GM12878 (cell line): ENCODE data around the gene MSI2. TPM values are rescaled to one million over a fixed set of nuclear protein-coding genes. Genes with fewer than 3 reads are reported as not detected.

ENCODE experiments used
- ATAC-seq: fragments of 200-7000 bp; cut with Tn5 transposase; 3 replicates; pipeline ENCODE4 v1.9.1; 2020; ENCODE audit warnings: mild to moderate bottlenecking, moderate library complexity
- BruUV-seq: library from RNA; stranded (reverse); fragments of 400-500 nt; replicated peaks from 2 replicates; lab custom pipeline; 2021; lab: Mats Ljungman, UMichigan
- CTCF ChIA-PET: fragments of 300-600 bp; sonication (Branson Sonifier 250); formaldehyde crosslinking; extraction: SDS; loops from one replicate; lab custom pipeline; 2021; ENCODE audit warnings: inconsistent platforms; lab: Yijun Ruan, JAX
- POLR2A ChIA-PET: fragments of 350-600 bp; formaldehyde crosslinking; extraction: SDS; loops from one replicate; lab custom pipeline; 2021; ENCODE audit warnings: inconsistent platforms; lab: Charles Lee
- RAD21 ChIA-PET: fragments of 300-600 bp; sonication (Branson Sonifier 250); formaldehyde crosslinking; loops from one replicate; lab custom pipeline; 2023; ENCODE audit warnings: antibody characterized with exemption; ENCODE audit not compliant: unreplicated experiment; lab: Charles Lee
- SMC1A ChIA-PET: fragments of 300-600 bp; sonication (Branson Sonifier 250); formaldehyde crosslinking; loops from one replicate; lab custom pipeline; 2023; ENCODE audit not compliant: unreplicated experiment, uncharacterized antibody; lab: Charles Lee
- DNase-seq: peaks from one replicate; pipeline ENCODE4 v3.0.0-alpha.2; 2011; ENCODE audit warnings: low read depth, low spot score
- FAIRE-seq: peaks from 3 replicates; lab custom pipeline; 2011; peaks lifted over from hg19 to GRCh38; lab: Jason Lieb, UNC
- H2AFZ ChIP-seq: 2 replicates; pipeline ENCODE4 v1.6.0; 2011; ENCODE audit warnings: low read depth, low read length, control low read depth; ENCODE audit not compliant: control insufficient read depth
- H3K27ac ChIP-seq: 2 replicates; pipeline ENCODE4 v1.5.1; 2011; ENCODE audit warnings: control low read depth; ENCODE audit not compliant: control insufficient read depth, insufficient read depth
- H3K27me3 ChIP-seq, 2 experiments: replicated peaks in 1 of 2; 2 replicates each; pipeline versions ENCODE4 v1.6.0 to v1.6.1; 2011; ENCODE audit warnings: low read length in 1 of 2; ENCODE audit not compliant: control insufficient read depth in 2 of 2, insufficient read depth in 2 of 2
- H3K36me3 ChIP-seq, 2 experiments: 2 replicates each; pipeline ENCODE4 v1.5.1; 2011; ENCODE audit warnings: low read length in 1 of 2; ENCODE audit not compliant: control insufficient read depth in 2 of 2, insufficient read depth in 2 of 2
- H3K4me1 ChIP-seq: 2 replicates; pipeline ENCODE4 v1.6.1; 2011; ENCODE audit warnings: mild to moderate bottlenecking, low read length, moderate library complexity, mixed read lengths; ENCODE audit not compliant: control insufficient read depth, insufficient read depth
- H3K4me2 ChIP-seq: 2 replicates; pipeline ENCODE4 v1.6.0; 2011; ENCODE audit warnings: control low read depth; ENCODE audit not compliant: control insufficient read depth, insufficient read depth
- H3K4me3 ChIP-seq: fragments of 200-600 bp; sonication (generic); 2 replicates; pipeline ENCODE4 v1.5.1; 2016
- H3K79me2 ChIP-seq: 2 replicates; pipeline ENCODE4 v1.6.0; 2011; ENCODE audit warnings: low read length; ENCODE audit not compliant: control insufficient read depth, insufficient read depth
- H3K9ac ChIP-seq: 2 replicates; pipeline ENCODE4 v1.8.0; 2011; ENCODE audit warnings: low read length, control low read depth, mixed read lengths; ENCODE audit not compliant: control insufficient read depth, insufficient read depth
- H3K9me3 ChIP-seq: replicated peaks from 3 replicates; pipeline ENCODE4 v1.5.1; 2011; ENCODE audit warnings: mild to moderate bottlenecking, low read length; ENCODE audit not compliant: control insufficient read depth, insufficient read depth
- H4K20me1 ChIP-seq: 2 replicates; pipeline ENCODE4 v1.6.0; 2011; ENCODE audit not compliant: control insufficient read depth, insufficient read depth
- BCL3 ChIP-seq: IDR thresholded peaks from 2 replicates; pipeline ENCODE4 v1.6.1; 2011; ENCODE audit warnings: borderline replicate concordance, low read depth, mild to moderate bottlenecking, moderate library complexity, low read length; ENCODE audit not compliant: insufficient read depth, poor library complexity, severe bottlenecking
- BCLAF1 ChIP-seq: fragments of 450-650 bp; IDR thresholded peaks from 2 replicates; pipeline ENCODE4 v1.6.1; 2017; ENCODE audit warnings: antibody characterized with exemption, mild to moderate bottlenecking, moderate library complexity
- PML ChIP-seq: IDR thresholded peaks from 2 replicates; pipeline ENCODE4 v1.6.1; 2012; ENCODE audit warnings: low read length, inconsistent platforms
- SPI1 ChIP-seq: IDR thresholded peaks from 2 replicates; pipeline ENCODE4 v1.6.1; 2011; ENCODE audit warnings: low read depth, mild to moderate bottlenecking, low read length, moderate library complexity, borderline replicate concordance; ENCODE audit not compliant: insufficient read depth
- TCF12 ChIP-seq: IDR thresholded peaks from 2 replicates; pipeline ENCODE4 v1.6.1; 2011; ENCODE audit warnings: low read depth, mild to moderate bottlenecking, low read length
- WGBS: methylation state at CpG from one replicate; pipeline ENCODE4 v1.1.6; 2016; ENCODE audit warnings: low lambda C conversion rate; ENCODE audit not compliant: insufficient replicate concordance, insufficient coverage; ENCODE audit errors: missing lambda C conversion rate; 5-methylcytosine and 5-hydroxymethylcytosine counted together
- in situ Hi-C: fragments of 300-500 bp; cut with MboI; formaldehyde crosslinking; loops from 9 replicates; pipeline ENCODE4 v1.14.3; 2018; ENCODE audit warnings: mixed read lengths
- intact Hi-C: fragments of 100-400 bp; cut with micrococcal nuclease; formaldehyde crosslinking; loops from one replicate; pipeline ENCODE4 v1.14.2; 2022; ENCODE audit not compliant: unreplicated experiment
- polyA plus RNA-seq, 11 experiments: library from polyadenylated mRNA; depleted of rRNA in 4 of 11; unstranded in 6 of 11; stranded (reverse) in 5 of 11; fragments of >200 nt; fragmentation: Nextera tagmentation in 4 of 11; fragmentation: Illumina TruSeq in 1 of 11; extraction: Ambion mirVana in 4 of 11; extraction: Trizol in 1 of 11; gene quantifications; 1 replicate in 1 of 11; 2 replicates in 10 of 11; pipeline versions ENCODE4 v1.2.1 to v1.2.3, GENCODE V29; 2011 to 2016; ENCODE audit warnings: inconsistent platforms in 2 of 11, missing spikeins in 2 of 11, low read depth in 1 of 11
- total RNA-seq, 4 experiments: library from RNA; depleted of rRNA in 3 of 4; stranded (reverse); fragments of >200 nt in 3 of 4; fragmentation: Illumina TruSeq in 1 of 4; extraction: Trizol in 1 of 4; gene quantifications; 2 replicates each; pipeline versions ENCODE4 v1.2.1 to v1.2.3, GENCODE V29; 2013 to 2021
- TF ChIP-seq, protein P1 (sequence below): fragments of 450-650 bp; IDR thresholded peaks from 2 replicates; pipeline ENCODE4 v1.6.1; 2017; ENCODE audit warnings: borderline replicate concordance
- TF ChIP-seq, protein P2 (sequence below): IDR thresholded peaks from 2 replicates; pipeline ENCODE4 v1.6.1; 2012; ENCODE audit warnings: low read depth, low read length, improper control_type of control experiment

The MSI2 gene
- total and polyA plus RNA-seq, 10 of the 15 experiments (the other 5 are each of a cell fraction or from before 2014, with no cell fraction given) = 6.1 to 76.1 (median 42.0) TPM

GRCh38 chr17:57517632-57518456 lies 261.5 kb downstream of the MSI2 start:
- DNase-seq = no peak
- Histone ChIP-seq H3K4me3 (no peak overlapping the region), H3K4me2 (no peak overlapping the region), H2AFZ (no peak overlapping the region), H3K79me2 (peaks cover 2% of the 10 kb centered on the region), H3K27me3 (no peaks in the 10 kb centered on the region), H4K20me1 (no peaks in the 10 kb centered on the region), H3K9me3 (no peaks in the 10 kb centered on the region), H3K4me1 (peaks cover 13% of the 10 kb centered on the region), H3K9ac (no peak overlapping the region), H3K36me3 (peaks cover 0 to 4% of the 10 kb centered on the region in 2 experiments; a peak in 2 of 4 replicates), H3K27ac (no peak overlapping the region)
- POLR2A ChIA-PET = no interaction called here
- TF ChIP-seq BCLAF1 = no peak
- TF ChIP-seq, protein P1, sequence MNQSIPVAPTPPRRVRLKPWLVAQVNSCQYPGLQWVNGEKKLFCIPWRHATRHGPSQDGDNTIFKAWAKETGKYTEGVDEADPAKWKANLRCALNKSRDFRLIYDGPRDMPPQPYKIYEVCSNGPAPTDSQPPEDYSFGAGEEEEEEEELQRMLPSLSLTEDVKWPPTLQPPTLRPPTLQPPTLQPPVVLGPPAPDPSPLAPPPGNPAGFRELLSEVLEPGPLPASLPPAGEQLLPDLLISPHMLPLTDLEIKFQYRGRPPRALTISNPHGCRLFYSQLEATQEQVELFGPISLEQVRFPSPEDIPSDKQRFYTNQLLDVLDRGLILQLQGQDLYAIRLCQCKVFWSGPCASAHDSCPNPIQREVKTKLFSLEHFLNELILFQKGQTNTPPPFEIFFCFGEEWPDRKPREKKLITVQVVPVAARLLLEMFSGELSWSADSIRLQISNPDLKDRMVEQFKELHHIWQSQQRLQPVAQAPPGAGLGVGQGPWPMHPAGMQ = no peak
- no peak for TF ChIP-seq SPI1
- TF ChIP-seq PML = no peak
- no peak for TF ChIP-seq BCL3
- no peak for TF ChIP-seq TCF12
- TF ChIP-seq, protein P2, sequence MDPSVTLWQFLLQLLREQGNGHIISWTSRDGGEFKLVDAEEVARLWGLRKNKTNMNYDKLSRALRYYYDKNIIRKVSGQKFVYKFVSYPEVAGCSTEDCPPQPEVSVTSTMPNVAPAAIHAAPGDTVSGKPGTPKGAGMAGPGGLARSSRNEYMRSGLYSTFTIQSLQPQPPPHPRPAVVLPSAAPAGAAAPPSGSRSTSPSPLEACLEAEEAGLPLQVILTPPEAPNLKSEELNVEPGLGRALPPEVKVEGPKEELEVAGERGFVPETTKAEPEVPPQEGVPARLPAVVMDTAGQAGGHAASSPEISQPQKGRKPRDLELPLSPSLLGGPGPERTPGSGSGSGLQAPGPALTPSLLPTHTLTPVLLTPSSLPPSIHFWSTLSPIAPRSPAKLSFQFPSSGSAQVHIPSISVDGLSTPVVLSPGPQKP = no peak
- no peak for ATAC-seq
- no TSS peak for BruUV-seq
- in situ Hi-C loops (no loop called here), intact Hi-C loops (no loop called here)
- SMC1A ChIA-PET = interaction anchor here (0.6 kb wide), 2 partner anchors 13 to 383 kb away, joined by 3 to 4 read pairs; no protein-coding TSS in a partner anchor
- FAIRE-seq = no peak
- RAD21 ChIA-PET = interaction anchor here (0.6 kb wide), 1 partner anchor 54 kb away, joined by 3 read pairs; no protein-coding TSS in a partner anchor
- CTCF ChIA-PET = interaction anchor here (0.9 to 1.6 kb wide), 4 partner anchors 77 to 316 kb away, joined by 3 to 5 read pairs (median 3); no protein-coding TSS in a partner anchor
- 96% methylated on average over 8 of the region's 8 CpGs for WGBS
